GM19467 (cell line): Measurements from ENCODE around the gene SYNGR2.

ENCODE experiments used
- ATAC-seq: cut with Tn5 transposase; IDR thresholded peaks from one replicate; pipeline ENCODE4 v1.9.1; 2021; ENCODE audit warnings: mild to moderate bottlenecking, moderate library complexity; ENCODE audit not compliant: unreplicated experiment

Gene SYNGR2

GRCh38 chr17:78142119-78142861, 26.1 kb upstream of the SYNGR2 start:
- ATAC-seq = no peak

GRCh38 chr17:78143214-78144146, 24.9 kb upstream of the SYNGR2 start:
- no peak for ATAC-seq

GRCh38 chr17:78144147-78144719, 24.1 kb upstream of the SYNGR2 start:
- ATAC-seq = no peak

GRCh38 chr17:78144736-78145641, 23.4 kb upstream of the SYNGR2 start:
- no peak for ATAC-seq

GRCh38 chr17:78146471-78146869, 21.9 kb upstream of the SYNGR2 start:
- no peak for ATAC-seq

- ATAC-seq = no peak
Measured at GRCh38 chr17:78146881-78147280, 21.5 kb upstream of the SYNGR2 start.

GRCh38 chr17:78147315-78147998, 20.9 kb upstream of the SYNGR2 start:
- no peak for ATAC-seq

- no peak for ATAC-seq
Measured at GRCh38 chr17:78148286-78149016, 19.9 kb upstream of the SYNGR2 start.

GRCh38 chr17:78151514-78152008, 16.8 kb upstream of the SYNGR2 start:
- ATAC-seq = no peak

- ATAC-seq = peak; percentile 42
Measured at GRCh38 chr17:78154903-78155811, 13.2 kb upstream of the SYNGR2 start.

GRCh38 chr17:78159575-78160158, 8.7 kb upstream of the SYNGR2 start:
- no peak for ATAC-seq

GRCh38 chr17:78163881-78164747, 4.3 kb upstream of the SYNGR2 start:
- no peak for ATAC-seq

- no peak for ATAC-seq
Measured at GRCh38 chr17:78164748-78165607, 3.4 kb upstream of the SYNGR2 start.

GRCh38 chr17:78166416-78166815, 2.0 kb upstream of the SYNGR2 start:
- ATAC-seq = no peak

- ATAC-seq = peak; percentile 19
Measured at GRCh38 chr17:78168903-78169793, 767 bp downstream of the SYNGR2 start.
